Measurements from ENCODE around the gene CDAN1. TPM values are rescaled to one million over a fixed set of nuclear protein-coding genes. Genes with fewer than 3 reads are reported as not detected.

Gene CDAN1
- total RNA-seq, 2 experiments from 2014 or later, result 23.2 to 24.7 TPM

DNA sequence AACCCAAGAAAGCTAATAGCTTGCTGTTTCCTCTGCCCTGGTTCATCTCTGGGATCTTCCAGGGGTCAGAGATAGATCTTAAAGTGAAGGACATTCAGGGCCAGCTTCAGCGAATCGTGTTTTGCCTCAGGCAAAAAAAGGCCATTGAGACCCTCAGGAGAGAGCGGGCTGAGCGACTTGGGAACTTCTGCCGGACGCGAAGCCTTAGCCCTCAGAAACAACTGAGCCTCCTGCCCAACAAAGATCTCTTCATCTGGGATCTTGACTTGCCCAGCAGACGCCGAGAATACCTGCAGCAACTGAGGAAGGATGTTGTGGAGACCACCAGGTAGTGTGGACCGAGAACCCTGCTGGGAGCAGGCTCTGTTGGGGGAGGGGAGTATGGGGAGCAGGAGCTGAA lies 42.5 kb downstream of the CDAN1 start:
- H3K27me3 ChIP-seq (ENCODE audit: control insufficient read depth in 1 of 2, insufficient read depth in 2 of 2, low read length in 2 of 2), result no peaks in the 10 kb centered on the region
- no peak overlapping the region for H3K4me3 ChIP-seq (ENCODE audit: low read length)
- no peak for TF ChIP-seq CTCF (IDR thresholded peaks at IDR 0.05)
- Mint-ChIP-seq H3K27me3 (no peaks in the 10 kb centered on the region), H3K4me3 (no peak overlapping the region), H3K36me3 (ENCODE audit: low read depth) (no peaks in the 10 kb centered on the region), H3K9me3 (no peaks in the 10 kb centered on the region), H3K4me1 (ENCODE audit: low read depth) (no peaks in the 10 kb centered on the region), H3K27ac (no peak overlapping the region)
- H3K9me3 ChIP-seq (ENCODE audit: control insufficient read depth in 1 of 2, insufficient read depth in 1 of 2, low read length in 2 of 2), result no peaks in the 10 kb centered on the region
- ChIA-PET CTCF (no interaction called here), POLR2A (no interaction called here)
- DNase-seq (no peak), ATAC-seq (ENCODE audit: poor library complexity) (no peak)
- intact Hi-C loops (cut with DNase I, micrococcal nuclease), result no loop called here
- no peaks in the 10 kb centered on the region for H3K4me1 ChIP-seq (ENCODE audit: insufficient read depth, low read length)
- no peak overlapping the region for H3K27ac ChIP-seq (ENCODE audit: low read depth in 1 of 2, low read length in 2 of 2)
- no peaks in the 10 kb centered on the region for H3K36me3 ChIP-seq (ENCODE audit: insufficient read depth, low read length)

GRCh38 chr15:42693942-42694341 lies 43.0 kb downstream of the CDAN1 start:
- Histone ChIP-seq H3K9me3 (ENCODE audit: control insufficient read depth in 1 of 2, insufficient read depth in 1 of 2, low read length in 2 of 2) (no peaks in the 10 kb centered on the region), H3K27me3 (ENCODE audit: control insufficient read depth in 1 of 2, insufficient read depth in 2 of 2, low read length in 2 of 2) (no peaks in the 10 kb centered on the region), H3K4me1 (ENCODE audit: insufficient read depth, low read length) (no peaks in the 10 kb centered on the region), H3K4me3 (ENCODE audit: low read length) (no peak overlapping the region), H3K36me3 (ENCODE audit: insufficient read depth, low read length) (no peaks in the 10 kb centered on the region), H3K27ac (ENCODE audit: low read depth in 1 of 2, low read length in 2 of 2) (no peak overlapping the region)
- Mint-ChIP-seq H3K4me1 (ENCODE audit: low read depth) (no peaks in the 10 kb centered on the region), H3K27me3 (no peaks in the 10 kb centered on the region), H3K36me3 (ENCODE audit: low read depth) (no peaks in the 10 kb centered on the region), H3K9me3 (no peaks in the 10 kb centered on the region), H3K4me3 (no peak overlapping the region), H3K27ac (no peak overlapping the region)
- ATAC-seq (ENCODE audit: poor library complexity) (no peak), DNase-seq (no peak)
- ChIA-PET CTCF (no interaction called here), POLR2A (no interaction called here)
- intact Hi-C loops (cut with DNase I, micrococcal nuclease), result no loop called here
- TF ChIP-seq CTCF (IDR thresholded peaks at IDR 0.05), result no peak

DNA sequence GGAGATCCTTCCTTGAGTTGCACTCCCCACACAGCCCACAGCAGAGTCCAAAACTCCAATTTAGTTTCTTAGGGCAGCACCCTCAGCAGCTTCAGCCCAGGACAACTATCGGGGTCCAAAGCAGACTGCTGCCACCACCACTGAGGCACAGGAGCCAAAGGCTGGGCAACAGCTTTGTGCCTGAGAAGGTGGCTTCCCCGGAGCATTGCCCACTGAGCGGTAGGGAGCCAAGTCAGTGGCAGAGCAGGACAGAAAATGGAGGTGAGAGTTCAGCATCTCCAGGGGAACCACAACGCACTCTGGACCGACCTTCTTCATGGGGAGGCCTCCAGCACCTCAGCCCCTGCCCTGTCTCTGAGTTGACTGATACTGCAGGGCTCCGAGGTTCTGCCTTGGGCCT lies 43.4 kb downstream of the CDAN1 start:
- no peak for TF ChIP-seq CTCF (IDR thresholded peaks at IDR 0.05)
- H3K4me3 Mint-ChIP-seq, result no peak overlapping the region
- Histone ChIP-seq H3K27me3 (ENCODE audit: control insufficient read depth in 1 of 2, insufficient read depth in 2 of 2, low read length in 2 of 2) (no peaks in the 10 kb centered on the region), H3K9me3 (ENCODE audit: control insufficient read depth in 1 of 2, insufficient read depth in 1 of 2, low read length in 2 of 2) (no peaks in the 10 kb centered on the region), H3K36me3 (ENCODE audit: insufficient read depth, low read length) (no peaks in the 10 kb centered on the region), H3K4me1 (ENCODE audit: insufficient read depth, low read length) (no peaks in the 10 kb centered on the region), H3K27ac (ENCODE audit: low read depth in 1 of 2, low read length in 2 of 2) (no peak overlapping the region), H3K4me3 (ENCODE audit: low read length) (no peak overlapping the region)
- H3K27me3 Mint-ChIP-seq, result no peaks in the 10 kb centered on the region
- H3K36me3 Mint-ChIP-seq (ENCODE audit: low read depth), result no peaks in the 10 kb centered on the region
- ChIA-PET CTCF (no interaction called here), POLR2A (no interaction called here)
- H3K9me3 Mint-ChIP-seq, result no peaks in the 10 kb centered on the region
- no peaks in the 10 kb centered on the region for H3K4me1 Mint-ChIP-seq (ENCODE audit: low read depth)
- DNase-seq, result no peak
- H3K27ac Mint-ChIP-seq, result no peak overlapping the region
- intact Hi-C loops (cut with DNase I, micrococcal nuclease), result no loop called here
- ATAC-seq (ENCODE audit: poor library complexity), result no peak
